Keratinocyte (primary cell): Measurements from ENCODE around the gene GRK5. TPM values are rescaled to one million over a fixed set of nuclear protein-coding genes. Genes with fewer than 3 reads are reported as not detected.

ENCODE experiments used
- DNase-seq: peaks from one replicate; pipeline ENCODE4 v3.0.0-alpha.2; 2011; ENCODE audit warnings: low read depth, missing footprints, low spot score
- FAIRE-seq: peaks from 2 replicates; lab custom pipeline; 2011; peaks lifted over from hg19 to GRCh38; lab: Jason Lieb, UNC
- H2AFZ ChIP-seq: 2 replicates; pipeline ENCODE4 v1.6.0; 2012; ENCODE audit warnings: low read length, control low read depth, inconsistent platforms; ENCODE audit not compliant: control insufficient read depth
- H3K27ac ChIP-seq: 2 replicates; pipeline ENCODE4 v1.5.1; 2011; ENCODE audit warnings: low read length; ENCODE audit not compliant: control insufficient read depth, insufficient read depth
- H3K27me3 ChIP-seq: 3 replicates; pipeline ENCODE4 v1.6.0; 2011; ENCODE audit warnings: low read length; ENCODE audit not compliant: control insufficient read depth, insufficient read depth; ENCODE audit errors: extremely low read depth
- H3K36me3 ChIP-seq, 2 experiments: 2 replicates in 1 of 2; 3 replicates in 1 of 2; pipeline ENCODE4 v1.5.1; 2011; ENCODE audit warnings: low read length in 2 of 2, mild to moderate bottlenecking in 1 of 2; ENCODE audit not compliant: control insufficient read depth in 2 of 2, insufficient read depth in 2 of 2; ENCODE audit errors: extremely low read depth in 1 of 2
- H3K4me1 ChIP-seq: 3 replicates; pipeline ENCODE4 v1.5.1; 2011; ENCODE audit warnings: low read length; ENCODE audit not compliant: control insufficient read depth, insufficient read depth; ENCODE audit errors: extremely low read depth
- H3K4me2 ChIP-seq: 3 replicates; pipeline ENCODE4 v1.6.0; 2011; ENCODE audit warnings: low read depth, low read length; ENCODE audit not compliant: control insufficient read depth, insufficient read depth; ENCODE audit errors: extremely low read depth
- H3K4me3 ChIP-seq, 3 experiments: fragments of 200-600 bp in 1 of 3; sonication (generic) in 1 of 3; 2 replicates in 2 of 3; 3 replicates in 1 of 3; pipeline ENCODE4 v1.5.1; 2011 to 2016; ENCODE audit warnings: low read length in 3 of 3, mild to moderate bottlenecking in 3 of 3, control low read depth in 2 of 3, inconsistent platforms in 1 of 3, low read depth in 1 of 3, mixed read lengths in 1 of 3, mixed run types in 1 of 3, moderate library complexity in 1 of 3; ENCODE audit not compliant: control insufficient read depth in 2 of 3, insufficient read depth in 2 of 3; ENCODE audit errors: extremely low read depth in 1 of 3
- H3K79me2 ChIP-seq: 2 replicates; pipeline ENCODE4 v1.6.0; 2012; ENCODE audit warnings: low read length; ENCODE audit not compliant: control insufficient read depth, insufficient read depth
- H3K9ac ChIP-seq: 3 replicates; pipeline ENCODE4 v1.6.0; 2011; ENCODE audit warnings: low read length; ENCODE audit not compliant: control insufficient read depth, insufficient read depth; ENCODE audit errors: extremely low read depth
- H3K9me1 ChIP-seq: 3 replicates; pipeline ENCODE4 v1.6.0; 2011; ENCODE audit warnings: low read length; ENCODE audit not compliant: control insufficient read depth, insufficient read depth; ENCODE audit errors: extremely low read depth
- H3K9me3 ChIP-seq: 2 replicates; pipeline ENCODE4 v1.5.1; 2012; ENCODE audit warnings: low read depth, low read length; ENCODE audit not compliant: control insufficient read depth
- H4K20me1 ChIP-seq: 3 replicates; pipeline ENCODE4 v1.6.0; 2011; ENCODE audit warnings: low read length; ENCODE audit not compliant: control insufficient read depth, insufficient read depth; ENCODE audit errors: extremely low read depth
- EZH2 ChIP-seq: IDR thresholded peaks from one replicate; pipeline ENCODE4 v1.6.1; 2012; ENCODE audit warnings: inconsistent platforms, mild to moderate bottlenecking, low read length, moderate library complexity
- dilution Hi-C: fragments of 300-500 bp; cut with MboI; formaldehyde crosslinking; loops from one replicate; pipeline ENCODE4 v1.7.0; 2020; ENCODE audit warnings: low sequenced_read_pairs; ENCODE audit not compliant: extremely low pct_ligation_motif_present
- polyA plus RNA-seq, 5 experiments: library from polyadenylated mRNA; depleted of rRNA in 3 of 5; stranded (reverse) in 3 of 5; stranded (forward) in 1 of 5; unstranded in 1 of 5; fragments of >200 nt; gene quantifications; 1 replicate in 1 of 5; 2 replicates in 3 of 5; 3 replicates in 1 of 5; pipeline versions ENCODE4 v1.2.1 to v1.2.3, GENCODE V29; 2011 to 2012; ENCODE audit warnings: missing spikeins in 2 of 5, low read depth in 1 of 5, low replicate concordance in 1 of 5
- TF ChIP-seq, protein P1 (sequence below), 3 experiments: IDR thresholded peaks in 1 of 3; conservative IDR thresholded peaks in 1 of 3; optimal IDR thresholded peaks in 1 of 3; 2 replicates in 2 of 3; 3 replicates in 1 of 3; pipeline versions ENCODE3 to v1.5.1; 2011; ENCODE audit warnings: low read length in 3 of 3, mild to moderate bottlenecking in 3 of 3, moderate library complexity in 2 of 3, control low read depth in 1 of 3, inconsistent platforms in 1 of 3; ENCODE audit not compliant: insufficient read depth in 2 of 3; ENCODE audit errors: extremely low read depth in 1 of 3

GRK5 gene
- polyA plus RNA-seq, 1 donor (not counting 4 experiments of a cell fraction or from before 2014, with no cell fraction given) = 7.6 TPM

DNA sequence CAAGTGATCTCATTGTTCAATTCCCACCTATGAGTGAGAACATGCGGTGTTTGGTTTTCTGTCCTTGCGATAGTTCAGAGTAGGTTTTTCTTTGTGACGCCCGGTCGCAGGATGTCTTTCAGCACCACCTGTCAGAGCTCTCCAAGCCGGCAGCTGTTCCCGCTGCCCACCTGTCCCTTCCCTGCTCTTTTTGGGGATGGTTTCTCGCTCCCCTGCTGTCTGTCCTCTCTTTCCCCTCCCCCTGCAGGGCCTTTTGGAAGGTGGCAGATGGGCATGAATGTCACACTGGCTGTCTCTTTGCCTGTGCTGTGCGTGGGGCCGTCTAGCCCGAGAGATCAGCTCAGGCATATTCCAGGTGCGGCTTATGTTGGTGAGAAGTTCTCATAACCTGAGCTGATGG, 137.0 kb downstream of the GRK5 start:
- no peak overlapping the region for H3K4me2 ChIP-seq
- H3K9me1 ChIP-seq = no peaks in the 10 kb centered on the region
- H3K27ac ChIP-seq = no peak overlapping the region
- H4K20me1 ChIP-seq = no peaks in the 10 kb centered on the region
- H3K9ac ChIP-seq = no peak overlapping the region
- peaks cover 1 to 5% of the 10 kb centered on the region in 2 experiments for H3K36me3 ChIP-seq
- dilution Hi-C loops = no loop called here
- TF ChIP-seq, protein P1, sequence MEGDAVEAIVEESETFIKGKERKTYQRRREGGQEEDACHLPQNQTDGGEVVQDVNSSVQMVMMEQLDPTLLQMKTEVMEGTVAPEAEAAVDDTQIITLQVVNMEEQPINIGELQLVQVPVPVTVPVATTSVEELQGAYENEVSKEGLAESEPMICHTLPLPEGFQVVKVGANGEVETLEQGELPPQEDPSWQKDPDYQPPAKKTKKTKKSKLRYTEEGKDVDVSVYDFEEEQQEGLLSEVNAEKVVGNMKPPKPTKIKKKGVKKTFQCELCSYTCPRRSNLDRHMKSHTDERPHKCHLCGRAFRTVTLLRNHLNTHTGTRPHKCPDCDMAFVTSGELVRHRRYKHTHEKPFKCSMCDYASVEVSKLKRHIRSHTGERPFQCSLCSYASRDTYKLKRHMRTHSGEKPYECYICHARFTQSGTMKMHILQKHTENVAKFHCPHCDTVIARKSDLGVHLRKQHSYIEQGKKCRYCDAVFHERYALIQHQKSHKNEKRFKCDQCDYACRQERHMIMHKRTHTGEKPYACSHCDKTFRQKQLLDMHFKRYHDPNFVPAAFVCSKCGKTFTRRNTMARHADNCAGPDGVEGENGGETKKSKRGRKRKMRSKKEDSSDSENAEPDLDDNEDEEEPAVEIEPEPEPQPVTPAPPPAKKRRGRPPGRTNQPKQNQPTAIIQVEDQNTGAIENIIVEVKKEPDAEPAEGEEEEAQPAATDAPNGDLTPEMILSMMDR (optimal IDR thresholded peaks at IDR 0.05 in 1 of 3, IDR thresholded peaks at IDR 0.05 in 1 of 3, conservative IDR thresholded peaks at IDR 0.05 in 1 of 3; ENCODE audit: extremely low read depth in 1 of 3, insufficient read depth in 2 of 3, low read length in 3 of 3) = no peak
- no peak for TF ChIP-seq EZH2
- no peaks in the 10 kb centered on the region for H3K27me3 ChIP-seq
- no peaks in the 10 kb centered on the region for H3K79me2 ChIP-seq
- FAIRE-seq (no peak), DNase-seq (no peak)
- no peak overlapping the region for H3K4me3 ChIP-seq
- H2AFZ ChIP-seq = no peak overlapping the region
- no peaks in the 10 kb centered on the region for H3K9me3 ChIP-seq
- peaks cover 8% of the 10 kb centered on the region for H3K4me1 ChIP-seq

DNA sequence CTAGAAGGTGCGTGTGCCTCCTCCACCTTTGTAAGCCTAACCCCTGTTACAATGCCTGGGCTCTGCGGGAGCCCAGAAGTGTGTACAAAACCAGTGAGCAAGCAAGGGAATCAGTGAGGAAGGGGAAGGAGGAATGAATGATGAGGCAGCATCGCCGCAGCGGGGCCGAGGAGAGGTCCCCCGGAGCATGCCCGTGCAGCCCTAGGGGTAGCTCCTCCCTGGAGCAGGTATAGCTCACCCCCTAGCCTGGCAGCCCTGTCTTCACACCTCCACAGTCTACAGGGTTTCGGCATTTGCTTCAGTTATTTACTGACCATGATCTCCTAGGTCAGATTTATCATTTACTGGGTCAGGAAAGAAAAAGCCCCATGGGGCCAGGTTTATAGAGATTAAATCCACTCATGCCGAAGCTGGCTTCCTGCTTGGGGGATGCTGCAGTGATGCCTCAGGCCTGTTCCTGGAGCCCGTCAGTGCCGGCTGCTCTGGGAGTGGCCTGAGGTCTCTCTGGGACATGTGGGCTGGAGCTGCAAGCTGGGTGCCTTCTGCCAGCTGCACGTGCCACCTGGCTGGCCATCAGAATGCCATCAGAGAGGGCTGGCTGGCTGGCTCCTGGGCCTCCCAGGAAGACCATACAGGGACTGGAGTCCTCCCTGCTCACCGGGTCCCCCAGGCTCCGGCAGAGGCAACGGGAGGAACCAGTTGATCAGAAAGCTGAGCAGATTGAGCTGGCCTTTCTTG, 138.9 kb downstream of the GRK5 start:
- Histone ChIP-seq H3K36me3 (peaks cover 1 to 5% of the 10 kb centered on the region in 2 experiments), H3K4me2 (no peak overlapping the region), H3K4me1 (peaks cover 7% of the 10 kb centered on the region), H3K79me2 (no peaks in the 10 kb centered on the region), H2AFZ (no peak overlapping the region), H3K27ac (no peak overlapping the region), H4K20me1 (no peaks in the 10 kb centered on the region), H3K9me1 (no peaks in the 10 kb centered on the region), H3K9ac (no peak overlapping the region), H3K9me3 (no peaks in the 10 kb centered on the region), H3K27me3 (no peaks in the 10 kb centered on the region), H3K4me3 (no peak overlapping the region)
- dilution Hi-C loops = no loop called here
- no peak for DNase-seq
- TF ChIP-seq, protein P1 (optimal IDR thresholded peaks at IDR 0.05 in 1 of 3, IDR thresholded peaks at IDR 0.05 in 1 of 3, conservative IDR thresholded peaks at IDR 0.05 in 1 of 3; ENCODE audit: extremely low read depth in 1 of 3, insufficient read depth in 2 of 3, low read length in 3 of 3) = no peak
- no peak for TF ChIP-seq EZH2
- no peak for FAIRE-seq
